GM18519 (cell line): ENCODE measurements around the gene NRIP2.

ENCODE experiments used
- ATAC-seq: cut with Tn5 transposase; IDR thresholded peaks from one replicate; pipeline ENCODE4 v1.9.1; 2021; ENCODE audit warnings: mild to moderate bottlenecking, moderate library complexity; ENCODE audit not compliant: unreplicated experiment, low FRiP score

NRIP2 gene

DNA sequence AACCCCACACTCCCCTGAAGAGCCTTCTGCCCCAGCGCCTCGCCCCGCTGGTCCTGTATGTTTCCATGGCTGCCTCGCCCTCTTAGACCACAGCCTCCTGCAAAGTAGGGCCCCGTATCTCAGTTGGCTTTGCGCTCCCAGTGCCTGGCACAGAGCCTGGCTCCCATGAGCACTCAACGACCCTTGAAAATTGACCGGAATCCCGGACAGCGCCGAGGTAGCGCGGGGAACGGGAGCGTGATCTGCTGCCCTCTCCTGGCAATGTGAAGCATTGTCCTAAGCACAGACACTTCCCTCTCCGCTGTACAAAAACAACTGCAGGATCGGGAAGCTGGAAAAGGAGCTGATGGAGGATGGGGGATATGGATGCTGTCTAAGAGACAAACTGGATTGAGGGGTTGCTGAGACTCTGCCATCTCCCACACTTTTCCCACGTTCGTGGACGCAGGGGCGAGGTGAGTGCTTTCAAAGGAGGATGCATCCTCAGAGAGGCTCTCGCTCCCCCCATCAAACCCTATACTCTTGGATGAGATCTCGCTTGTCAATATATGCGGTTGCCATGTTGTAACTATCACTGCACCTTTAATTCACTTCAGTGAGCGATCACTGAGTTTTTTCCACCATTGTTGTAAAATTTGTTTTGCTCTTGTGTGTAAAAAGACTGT lies 50.8 kb downstream of the NRIP2 start:
- ATAC-seq: no peak

DNA sequence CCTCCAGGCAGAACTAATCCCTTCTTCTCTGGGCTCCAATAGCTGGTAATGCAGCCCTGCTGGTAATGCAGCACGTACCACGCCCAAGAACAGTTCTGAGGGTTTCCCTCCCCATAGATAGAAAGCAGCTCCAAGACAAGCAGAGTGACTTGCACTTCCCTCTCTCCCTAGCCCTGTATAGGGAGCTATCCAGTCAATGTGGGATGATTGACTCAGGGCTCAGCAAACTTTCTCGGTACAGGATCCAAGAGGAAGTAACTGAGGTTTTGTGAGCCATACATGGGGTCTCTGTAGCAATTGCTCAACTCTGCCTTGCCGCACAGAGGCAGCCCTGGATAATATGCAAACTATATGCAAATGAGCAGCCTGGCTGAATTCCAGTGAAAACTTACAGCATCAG lies 55.6 kb downstream of the NRIP2 start:
- ATAC-seq: no peak

DNA sequence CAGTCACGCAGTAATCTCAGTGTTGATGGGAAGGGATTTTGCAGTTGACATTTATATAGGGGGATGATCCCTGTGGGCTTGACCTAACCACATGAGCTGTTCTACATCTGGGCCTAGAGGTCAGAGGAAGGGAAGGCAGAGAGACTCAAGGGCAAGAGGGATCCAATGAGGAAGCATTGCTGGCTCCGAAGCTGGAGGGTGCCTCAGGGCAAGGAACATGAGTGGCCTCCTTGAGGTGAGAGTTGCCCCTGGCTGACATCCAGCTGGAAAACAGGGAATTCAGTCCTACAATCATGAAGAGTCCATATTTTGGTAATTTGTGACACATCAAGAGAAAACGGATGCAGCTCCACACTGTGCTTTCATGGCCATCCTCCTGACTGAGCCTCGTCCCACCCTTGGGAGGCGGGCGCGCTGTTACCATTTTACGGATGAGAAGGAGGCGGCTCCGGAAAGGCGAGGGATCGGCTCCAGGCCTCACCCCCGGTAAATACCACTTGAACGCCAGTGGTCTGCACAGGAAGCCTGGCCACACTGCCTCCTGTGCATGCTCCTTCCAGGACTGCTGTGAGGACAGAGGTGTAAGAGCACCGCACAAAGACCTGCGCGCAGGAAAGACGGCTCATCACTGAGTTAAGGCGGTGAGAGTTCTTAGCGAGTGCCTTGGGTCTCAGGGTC lies 58.6 kb downstream of the NRIP2 start:
- no peak for ATAC-seq

DNA sequence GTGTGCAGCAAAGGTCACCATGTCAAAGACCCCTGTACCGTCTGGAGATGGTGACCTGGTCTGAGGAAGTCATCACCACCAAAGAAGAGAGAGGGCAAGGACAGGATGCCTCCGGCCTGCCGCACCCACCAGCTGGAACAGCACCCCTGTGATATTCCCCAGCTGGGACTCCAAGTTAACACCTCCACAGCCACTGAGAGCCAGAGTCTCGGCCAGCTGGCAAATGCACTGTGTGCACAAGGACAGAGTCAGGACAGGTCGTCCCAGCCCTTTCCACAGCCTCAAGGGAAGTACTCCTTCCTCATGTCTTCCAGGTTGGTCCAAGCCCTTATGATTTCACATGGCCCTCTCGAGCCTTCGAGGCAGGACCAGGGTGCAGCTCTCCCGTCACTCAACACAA lies 59.4 kb downstream of the NRIP2 start:
- ATAC-seq: no peak
